SK-N-SH treated with all-trans-retinoic acid at 6 μM for 48 hours (cell line): ENCODE measurements around the gene SUPV3L1.

ENCODE experiments used
- ATAC-seq: fragments of 200-7000 bp; cut with Tn5 transposase; 3 replicates; pipeline ENCODE4 v1.9.1; 2020; ENCODE audit warnings: mild to moderate bottlenecking, moderate library complexity
- BACH2 ChIP-seq: fragments of 250-450 bp; sonication (Bioruptor Pico); IDR thresholded peaks from 2 replicates; pipeline ENCODE4 v1.9.0; 2021; ENCODE audit warnings: mild to moderate bottlenecking, borderline replicate concordance
- CREB5 ChIP-seq: fragments of 250-450 bp; sonication (Bioruptor Pico); IDR thresholded peaks from 2 replicates; pipeline ENCODE4 v1.5.1; 2020; ENCODE audit warnings: low read depth, mild to moderate bottlenecking, moderate library complexity
- CSDC2 ChIP-seq: fragments of 250-450 bp; sonication (Bioruptor Pico); IDR thresholded peaks from 2 replicates; pipeline ENCODE4 v1.5.0; 2020; ENCODE audit warnings: mild to moderate bottlenecking, moderate library complexity
- CSRNP3 ChIP-seq: fragments of 250-450 bp; sonication (Bioruptor Pico); IDR thresholded peaks from 2 replicates; pipeline ENCODE4 v1.5.1; 2021; ENCODE audit warnings: mild to moderate bottlenecking, moderate library complexity
- ESRRG ChIP-seq: fragments of 250-450 bp; sonication (Bioruptor Pico); IDR thresholded peaks from 2 replicates; pipeline ENCODE4 v1.6.1; 2021; ENCODE audit warnings: mild to moderate bottlenecking
- GLIS3 ChIP-seq: fragments of 250-450 bp; sonication (Bioruptor Pico); IDR thresholded peaks from 2 replicates; pipeline ENCODE4 v1.5.0; 2020; ENCODE audit warnings: mild to moderate bottlenecking, moderate library complexity
- ISL1 ChIP-seq: fragments of 250-450 bp; sonication (Bioruptor Pico); IDR thresholded peaks from 2 replicates; pipeline ENCODE4 v2.1.2; 2022; ENCODE audit warnings: mild to moderate bottlenecking, moderate library complexity
- OSR1 ChIP-seq: fragments of 250-450 bp; sonication (Bioruptor Pico); IDR thresholded peaks from 2 replicates; pipeline ENCODE4 v1.8.0; 2022; ENCODE audit warnings: moderate library complexity, mild to moderate bottlenecking, inconsistent platforms
- PATZ1 ChIP-seq: fragments of 250-450 bp; sonication (Bioruptor Pico); IDR thresholded peaks from 2 replicates; pipeline ENCODE4 v1.8.0; 2020; ENCODE audit warnings: mild to moderate bottlenecking, moderate library complexity, borderline replicate concordance
- PPARA ChIP-seq: fragments of 250-450 bp; sonication (Bioruptor Pico); IDR thresholded peaks from 2 replicates; pipeline ENCODE4 v1.5.0; 2020; ENCODE audit warnings: mild to moderate bottlenecking, borderline replicate concordance
- RARB ChIP-seq: fragments of 250-450 bp; sonication (Bioruptor Pico); IDR thresholded peaks from 2 replicates; pipeline ENCODE4 v1.8.0; 2021; ENCODE audit warnings: mild to moderate bottlenecking, moderate library complexity
- SNAI2 ChIP-seq: fragments of 250-450 bp; sonication (Bioruptor Pico); IDR thresholded peaks from 2 replicates; pipeline ENCODE4 v1.5.0; 2020; ENCODE audit warnings: mild to moderate bottlenecking, moderate library complexity
- TCF4 ChIP-seq: fragments of 250-450 bp; sonication (Bioruptor Pico); IDR thresholded peaks from 2 replicates; pipeline ENCODE4 v1.8.0; 2021; ENCODE audit warnings: mild to moderate bottlenecking, moderate library complexity, borderline replicate concordance
- ZC3H10 ChIP-seq: fragments of 250-450 bp; sonication (Bioruptor Pico); IDR thresholded peaks from 2 replicates; pipeline ENCODE4 v1.5.1; 2021; ENCODE audit warnings: mild to moderate bottlenecking, moderate library complexity
- ZFP30 ChIP-seq: fragments of 450-650 bp; formaldehyde crosslinking; IDR thresholded peaks from 2 replicates; pipeline ENCODE4 v1.5.0; 2022; ENCODE audit warnings: mild to moderate bottlenecking, moderate library complexity
- ZNF565 ChIP-seq: fragments of 450-650 bp; formaldehyde crosslinking; conservative IDR thresholded peaks from 2 replicates; pipeline ENCODE4 v1.5.0; 2020; ENCODE audit warnings: low read depth, mild to moderate bottlenecking, moderate library complexity
- ZNF70 ChIP-seq: fragments of 450-650 bp; formaldehyde crosslinking; IDR thresholded peaks from 2 replicates; pipeline ENCODE4 v1.5.0; 2020; ENCODE audit warnings: mild to moderate bottlenecking, moderate library complexity
- ZNF8 ChIP-seq: fragments of 450-650 bp; formaldehyde crosslinking; IDR thresholded peaks from 2 replicates; pipeline ENCODE4 v1.5.0; 2020; ENCODE audit warnings: mild to moderate bottlenecking, moderate library complexity
- TF ChIP-seq, protein P1 (sequence below): fragments of 250-450 bp; sonication (Bioruptor Pico); IDR thresholded peaks from 2 replicates; pipeline ENCODE4 v1.8.0; 2021; ENCODE audit warnings: low read depth, mild to moderate bottlenecking, moderate library complexity, borderline replicate concordance
- TF ChIP-seq, protein P2 (sequence below): fragments of 250-450 bp; sonication (Bioruptor Pico); IDR thresholded peaks from 2 replicates; pipeline ENCODE4 v1.5.0; 2020; ENCODE audit warnings: mild to moderate bottlenecking, moderate library complexity

SUPV3L1 gene

GRCh38 chr10:69142983-69143382 lies 37.1 kb upstream of the SUPV3L1 start:
- no peak for ATAC-seq
- TF ChIP-seq ZNF565 (no peak), ZC3H10 (CRISPR knock-in tag) (no peak), PATZ1 (CRISPR knock-in tag) (no peak), BACH2 (CRISPR knock-in tag) (no peak), TCF4 (CRISPR knock-in tag) (no peak), CREB5 (CRISPR knock-in tag) (no peak), ESRRG (CRISPR knock-in tag) (no peak), ZNF70 (CRISPR knock-in tag) (no peak), PPARA (no peak), CSRNP3 (CRISPR knock-in tag) (no peak), CSDC2 (CRISPR knock-in tag) (no peak), GLIS3 (CRISPR knock-in tag) (no peak), OSR1 (CRISPR knock-in tag) (no peak)
- TF ChIP-seq, protein P1, sequence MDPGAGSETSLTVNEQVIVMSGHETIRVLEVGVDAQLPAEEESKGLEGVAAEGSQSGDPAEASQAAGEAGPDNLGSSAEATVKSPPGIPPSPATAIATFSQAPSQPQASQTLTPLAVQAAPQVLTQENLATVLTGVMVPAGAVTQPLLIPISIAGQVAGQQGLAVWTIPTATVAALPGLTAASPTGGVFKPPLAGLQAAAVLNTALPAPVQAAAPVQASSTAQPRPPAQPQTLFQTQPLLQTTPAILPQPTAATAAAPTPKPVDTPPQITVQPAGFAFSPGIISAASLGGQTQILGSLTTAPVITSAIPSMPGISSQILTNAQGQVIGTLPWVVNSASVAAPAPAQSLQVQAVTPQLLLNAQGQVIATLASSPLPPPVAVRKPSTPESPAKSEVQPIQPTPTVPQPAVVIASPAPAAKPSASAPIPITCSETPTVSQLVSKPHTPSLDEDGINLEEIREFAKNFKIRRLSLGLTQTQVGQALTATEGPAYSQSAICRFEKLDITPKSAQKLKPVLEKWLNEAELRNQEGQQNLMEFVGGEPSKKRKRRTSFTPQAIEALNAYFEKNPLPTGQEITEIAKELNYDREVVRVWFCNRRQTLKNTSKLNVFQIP (CRISPR knock-in tag): no peak

GRCh38 chr10:69145329-69145728 lies 34.7 kb upstream of the SUPV3L1 start:
- ATAC-seq: no peak
- TF ChIP-seq CREB5 (CRISPR knock-in tag) (no peak), GLIS3 (CRISPR knock-in tag) (no peak), ESRRG (CRISPR knock-in tag) (no peak), BACH2 (CRISPR knock-in tag) (no peak), ZC3H10 (CRISPR knock-in tag) (no peak), TCF4 (CRISPR knock-in tag) (no peak), ZNF70 (CRISPR knock-in tag) (no peak), PATZ1 (CRISPR knock-in tag) (no peak), CSDC2 (CRISPR knock-in tag) (no peak), RARB (CRISPR knock-in tag) (no peak), ZNF565 (no peak), ZNF8 (CRISPR knock-in tag) (no peak), ISL1 (CRISPR knock-in tag) (no peak), PPARA (no peak), OSR1 (CRISPR knock-in tag) (no peak), CSRNP3 (CRISPR knock-in tag) (no peak), ZFP30 (CRISPR knock-in tag) (no peak), SNAI2 (CRISPR knock-in tag) (no peak)
- TF ChIP-seq, protein P2, sequence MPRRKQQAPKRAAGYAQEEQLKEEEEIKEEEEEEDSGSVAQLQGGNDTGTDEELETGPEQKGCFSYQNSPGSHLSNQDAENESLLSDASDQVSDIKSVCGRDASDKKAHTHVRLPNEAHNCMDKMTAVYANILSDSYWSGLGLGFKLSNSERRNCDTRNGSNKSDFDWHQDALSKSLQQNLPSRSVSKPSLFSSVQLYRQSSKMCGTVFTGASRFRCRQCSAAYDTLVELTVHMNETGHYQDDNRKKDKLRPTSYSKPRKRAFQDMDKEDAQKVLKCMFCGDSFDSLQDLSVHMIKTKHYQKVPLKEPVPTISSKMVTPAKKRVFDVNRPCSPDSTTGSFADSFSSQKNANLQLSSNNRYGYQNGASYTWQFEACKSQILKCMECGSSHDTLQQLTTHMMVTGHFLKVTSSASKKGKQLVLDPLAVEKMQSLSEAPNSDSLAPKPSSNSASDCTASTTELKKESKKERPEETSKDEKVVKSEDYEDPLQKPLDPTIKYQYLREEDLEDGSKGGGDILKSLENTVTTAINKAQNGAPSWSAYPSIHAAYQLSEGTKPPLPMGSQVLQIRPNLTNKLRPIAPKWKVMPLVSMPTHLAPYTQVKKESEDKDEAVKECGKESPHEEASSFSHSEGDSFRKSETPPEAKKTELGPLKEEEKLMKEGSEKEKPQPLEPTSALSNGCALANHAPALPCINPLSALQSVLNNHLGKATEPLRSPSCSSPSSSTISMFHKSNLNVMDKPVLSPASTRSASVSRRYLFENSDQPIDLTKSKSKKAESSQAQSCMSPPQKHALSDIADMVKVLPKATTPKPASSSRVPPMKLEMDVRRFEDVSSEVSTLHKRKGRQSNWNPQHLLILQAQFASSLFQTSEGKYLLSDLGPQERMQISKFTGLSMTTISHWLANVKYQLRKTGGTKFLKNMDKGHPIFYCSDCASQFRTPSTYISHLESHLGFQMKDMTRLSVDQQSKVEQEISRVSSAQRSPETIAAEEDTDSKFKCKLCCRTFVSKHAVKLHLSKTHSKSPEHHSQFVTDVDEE (CRISPR knock-in tag): no peak
- TF ChIP-seq, protein P1 (CRISPR knock-in tag): no peak
